Measurements from ENCODE around the gene CFAP410. TPM values are rescaled to one million over a fixed set of nuclear protein-coding genes. Genes with fewer than 3 reads are reported as not detected.
"Not testable (repeated sequence)": the region's sequence is repeated elsewhere in the genome, so short reads cannot be mapped to it uniquely, and the experiment has no call there.

Gene CFAP410
- total RNA-seq, 1 experiment from 2014 or later = 15.7 TPM

- no peak for DNase-seq (ENCODE audit: low read depth)
Measured at GRCh38 chr21:44351535-44352252, 12.5 kb upstream of the CFAP410 start.

GRCh38 chr21:44350773-44351481 lies 11.7 kb upstream of the CFAP410 start:
- no peak for DNase-seq (ENCODE audit: low read depth)

- no peak for DNase-seq (ENCODE audit: low read depth)
Measured at GRCh38 chr21:44349847-44350772, 10.9 kb upstream of the CFAP410 start.

- DNase-seq (ENCODE audit: low read depth) = no peak
Measured at GRCh38 chr21:44349416-44349846, 10.2 kb upstream of the CFAP410 start.

- no peak for DNase-seq (ENCODE audit: low read depth)
Measured at GRCh38 chr21:44348861-44349260, 9.7 kb upstream of the CFAP410 start.

GRCh38 chr21:44347911-44348451 lies 8.8 kb upstream of the CFAP410 start:
- DNase-seq (ENCODE audit: low read depth) = no peak

- no peak for DNase-seq (ENCODE audit: low read depth)
Measured at GRCh38 chr21:44345495-44345894, 6.3 kb upstream of the CFAP410 start.

GRCh38 chr21:44344541-44345183 lies 5.5 kb upstream of the CFAP410 start:
- no peak for DNase-seq (ENCODE audit: low read depth)

GRCh38 chr21:44342981-44343380 lies 3.8 kb upstream of the CFAP410 start:
- not testable (repeated sequence) for DNase-seq (ENCODE audit: low read depth)

GRCh38 chr21:44341726-44342458 lies 2.7 kb upstream of the CFAP410 start:
- not testable (repeated sequence) for DNase-seq (ENCODE audit: low read depth)

GRCh38 chr21:44337941-44338895 lies 972 bp downstream of the CFAP410 start:
- peak; percentile 38 for DNase-seq (ENCODE audit: low read depth)

GRCh38 chr21:44337449-44337848 lies 1.7 kb downstream of the CFAP410 start:
- no peak for DNase-seq (ENCODE audit: low read depth)

- no peak for DNase-seq (ENCODE audit: low read depth)
Measured at GRCh38 chr21:44335266-44336059, 3.7 kb downstream of the CFAP410 start.

GRCh38 chr21:44334329-44335030 lies 4.7 kb downstream of the CFAP410 start:
- DNase-seq (ENCODE audit: low read depth) = no peak

- no peak for DNase-seq (ENCODE audit: low read depth)
Measured at GRCh38 chr21:44333509-44334328, 5.5 kb downstream of the CFAP410 start.

GRCh38 chr21:44332965-44333364 lies 6.2 kb downstream of the CFAP410 start:
- no peak for DNase-seq (ENCODE audit: low read depth)

GRCh38 chr21:44332383-44332782 lies 6.8 kb downstream of the CFAP410 start:
- DNase-seq (ENCODE audit: low read depth) = no peak
